ENCODE data around the gene KCNE5. TPM values are rescaled to one million over a fixed set of nuclear protein-coding genes. Genes with fewer than 3 reads are reported as not detected.

Gene KCNE5
- total and polyA plus RNA-seq, 9 of the 15 experiments (the other 6 are each of a cell fraction or from before 2014, with no cell fraction given) = 0.08 to 0.38 (median 0.21) TPM; not detected in 1

DNA sequence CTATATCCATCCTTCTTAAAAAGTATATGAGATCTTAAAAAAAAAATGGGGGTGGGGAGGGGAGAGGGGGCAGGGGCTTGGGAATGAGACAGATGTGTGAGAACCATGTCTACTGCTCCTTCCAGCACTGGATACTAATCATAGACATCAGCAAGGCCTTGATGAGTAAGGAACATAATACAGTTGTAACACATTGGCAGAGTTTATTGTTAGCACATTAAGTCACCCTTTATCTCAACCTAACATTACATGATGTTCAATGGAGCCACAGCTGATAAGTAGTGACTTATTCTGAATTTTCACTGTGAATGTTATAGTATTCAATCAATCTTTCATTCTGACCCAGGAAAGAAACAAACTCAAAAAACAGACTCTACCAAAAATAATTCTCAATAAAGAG, 47.3 kb upstream of the KCNE5 start (continued):
- peak; percentile 50; the same call in 1 of the 2 replicates for TF ChIP-seq TEAD4 (IDR thresholded peaks at IDR 0.05; ENCODE audit: low read length)
- TF ChIP-seq TEAD4 (CRISPR knock-in tag; IDR thresholded peaks at IDR 0.05; ENCODE audit: borderline replicate concordance) = no peak
- TF ChIP-seq ZNF561 (CRISPR knock-in tag; conservative IDR thresholded peaks at IDR 0.05) = no peak
- TF ChIP-seq TCF3 (CRISPR knock-in tag; IDR thresholded peaks at IDR 0.05) = peak; percentile 80
- TF ChIP-seq, protein P1, sequence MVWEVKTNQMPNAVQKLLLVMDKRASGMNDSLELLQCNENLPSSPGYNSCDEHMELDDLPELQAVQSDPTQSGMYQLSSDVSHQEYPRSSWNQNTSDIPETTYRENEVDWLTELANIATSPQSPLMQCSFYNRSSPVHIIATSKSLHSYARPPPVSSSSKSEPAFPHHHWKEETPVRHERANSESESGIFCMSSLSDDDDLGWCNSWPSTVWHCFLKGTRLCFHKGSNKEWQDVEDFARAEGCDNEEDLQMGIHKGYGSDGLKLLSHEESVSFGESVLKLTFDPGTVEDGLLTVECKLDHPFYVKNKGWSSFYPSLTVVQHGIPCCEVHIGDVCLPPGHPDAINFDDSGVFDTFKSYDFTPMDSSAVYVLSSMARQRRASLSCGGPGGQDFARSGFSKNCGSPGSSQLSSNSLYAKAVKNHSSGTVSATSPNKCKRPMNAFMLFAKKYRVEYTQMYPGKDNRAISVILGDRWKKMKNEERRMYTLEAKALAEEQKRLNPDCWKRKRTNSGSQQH (CRISPR knock-in tag; IDR thresholded peaks at IDR 0.05) = no peak
- TF ChIP-seq SMARCA4 (IDR thresholded peaks at IDR 0.05) = no peak
- no peak for TF ChIP-seq ZNF780A (CRISPR knock-in tag; IDR thresholded peaks at IDR 0.05)
- TF ChIP-seq PTBP1 (IDR thresholded peaks at IDR 0.05; ENCODE audit: low read depth, low read length) = no peak
- TF ChIP-seq, protein P2, sequence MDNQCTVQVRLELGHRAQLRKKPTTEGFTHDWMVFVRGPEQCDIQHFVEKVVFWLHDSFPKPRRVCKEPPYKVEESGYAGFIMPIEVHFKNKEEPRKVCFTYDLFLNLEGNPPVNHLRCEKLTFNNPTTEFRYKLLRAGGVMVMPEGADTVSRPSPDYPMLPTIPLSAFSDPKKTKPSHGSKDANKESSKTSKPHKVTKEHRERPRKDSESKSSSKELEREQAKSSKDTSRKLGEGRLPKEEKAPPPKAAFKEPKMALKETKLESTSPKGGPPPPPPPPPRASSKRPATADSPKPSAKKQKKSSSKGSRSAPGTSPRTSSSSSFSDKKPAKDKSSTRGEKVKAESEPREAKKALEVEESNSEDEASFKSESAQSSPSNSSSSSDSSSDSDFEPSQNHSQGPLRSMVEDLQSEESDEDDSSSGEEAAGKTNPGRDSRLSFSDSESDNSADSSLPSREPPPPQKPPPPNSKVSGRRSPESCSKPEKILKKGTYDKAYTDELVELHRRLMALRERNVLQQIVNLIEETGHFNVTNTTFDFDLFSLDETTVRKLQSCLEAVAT (IDR thresholded peaks at IDR 0.05) = no peak
- TF ChIP-seq, protein P3, sequence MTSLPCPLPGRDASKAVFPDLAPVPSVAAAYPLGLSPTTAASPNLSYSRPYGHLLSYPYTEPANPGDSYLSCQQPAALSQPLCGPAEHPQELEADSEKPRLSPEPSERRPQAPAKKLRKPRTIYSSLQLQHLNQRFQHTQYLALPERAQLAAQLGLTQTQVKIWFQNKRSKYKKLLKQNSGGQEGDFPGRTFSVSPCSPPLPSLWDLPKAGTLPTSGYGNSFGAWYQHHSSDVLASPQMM (CRISPR knock-in tag; IDR thresholded peaks at IDR 0.05) = no peak
- no peak for TF ChIP-seq FOXA3 (CRISPR knock-in tag; conservative IDR thresholded peaks at IDR 0.05 in 1 of 2, IDR thresholded peaks at IDR 0.05 in 1 of 2)
- TF ChIP-seq, protein P4, sequence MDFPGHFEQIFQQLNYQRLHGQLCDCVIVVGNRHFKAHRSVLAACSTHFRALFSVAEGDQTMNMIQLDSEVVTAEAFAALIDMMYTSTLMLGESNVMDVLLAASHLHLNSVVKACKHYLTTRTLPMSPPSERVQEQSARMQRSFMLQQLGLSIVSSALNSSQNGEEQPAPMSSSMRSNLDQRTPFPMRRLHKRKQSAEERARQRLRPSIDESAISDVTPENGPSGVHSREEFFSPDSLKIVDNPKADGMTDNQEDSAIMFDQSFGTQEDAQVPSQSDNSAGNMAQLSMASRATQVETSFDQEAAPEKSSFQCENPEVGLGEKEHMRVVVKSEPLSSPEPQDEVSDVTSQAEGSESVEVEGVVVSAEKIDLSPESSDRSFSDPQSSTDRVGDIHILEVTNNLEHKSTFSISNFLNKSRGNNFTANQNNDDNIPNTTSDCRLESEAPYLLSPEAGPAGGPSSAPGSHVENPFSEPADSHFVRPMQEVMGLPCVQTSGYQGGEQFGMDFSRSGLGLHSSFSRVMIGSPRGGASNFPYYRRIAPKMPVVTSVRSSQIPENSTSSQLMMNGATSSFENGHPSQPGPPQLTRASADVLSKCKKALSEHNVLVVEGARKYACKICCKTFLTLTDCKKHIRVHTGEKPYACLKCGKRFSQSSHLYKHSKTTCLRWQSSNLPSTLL (IDR thresholded peaks at IDR 0.05) = no peak
- TF ChIP-seq KAT7 (CRISPR knock-in tag; IDR thresholded peaks at IDR 0.05; ENCODE audit: borderline replicate concordance) = no peak
- peak; percentile 52 for TF ChIP-seq NCOR1 (IDR thresholded peaks at IDR 0.05)
- no peak for TF ChIP-seq TRIM28 (IDR thresholded peaks at IDR 0.05)
- no peak for TF ChIP-seq RBM15 (IDR thresholded peaks at IDR 0.05; ENCODE audit: insufficient read depth, low read length)
- no peak for TF ChIP-seq GTF2A2 (tag; IDR thresholded peaks at IDR 0.05)
- no peak for TF ChIP-seq TCFL5 (CRISPR knock-in tag; conservative IDR thresholded peaks at IDR 0.05)
- TF ChIP-seq SAFB2 (IDR thresholded peaks at IDR 0.05; ENCODE audit: borderline replicate concordance, low read depth, low read length, severe bottlenecking) = no peak
- TF ChIP-seq, protein P5, sequence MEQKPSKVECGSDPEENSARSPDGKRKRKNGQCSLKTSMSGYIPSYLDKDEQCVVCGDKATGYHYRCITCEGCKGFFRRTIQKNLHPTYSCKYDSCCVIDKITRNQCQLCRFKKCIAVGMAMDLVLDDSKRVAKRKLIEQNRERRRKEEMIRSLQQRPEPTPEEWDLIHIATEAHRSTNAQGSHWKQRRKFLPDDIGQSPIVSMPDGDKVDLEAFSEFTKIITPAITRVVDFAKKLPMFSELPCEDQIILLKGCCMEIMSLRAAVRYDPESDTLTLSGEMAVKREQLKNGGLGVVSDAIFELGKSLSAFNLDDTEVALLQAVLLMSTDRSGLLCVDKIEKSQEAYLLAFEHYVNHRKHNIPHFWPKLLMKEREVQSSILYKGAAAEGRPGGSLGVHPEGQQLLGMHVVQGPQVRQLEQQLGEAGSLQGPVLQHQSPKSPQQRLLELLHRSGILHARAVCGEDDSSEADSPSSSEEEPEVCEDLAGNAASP (IDR thresholded peaks at IDR 0.05) = no peak
- no peak for TF ChIP-seq OTX1 (CRISPR knock-in tag; IDR thresholded peaks at IDR 0.05)
- TF ChIP-seq MYBL2 (IDR thresholded peaks at IDR 0.05; ENCODE audit: low read depth) = no peak
- no peak for TF ChIP-seq MYBL2 (CRISPR knock-in tag; IDR thresholded peaks at IDR 0.05; ENCODE audit: borderline replicate concordance)

Measured in K562 (cell line).